HepG2 (cell line): ENCODE data around the gene RAPH1. TPM values are rescaled to one million over a fixed set of nuclear protein-coding genes. Genes with fewer than 3 reads are reported as not detected.

Experiments used
- ETS1 ChIP-seq: sonication (generic); formaldehyde crosslinking; IDR thresholded peaks from 2 replicates; pipeline ENCODE4 v1.4.0; 2020; ENCODE audit warnings: missing genetic modification reagents
- FOXJ3 ChIP-seq: sonication (generic); formaldehyde crosslinking; IDR thresholded peaks from 2 replicates; pipeline ENCODE4 v1.4.0; 2020; ENCODE audit warnings: missing genetic modification reagents, mild to moderate bottlenecking, borderline replicate concordance
- GFI1 ChIP-seq: sonication (generic); formaldehyde crosslinking; IDR thresholded peaks from 2 replicates; pipeline ENCODE4 v1.5.0; 2020; ENCODE audit warnings: missing genetic modification reagents, mild to moderate bottlenecking, borderline replicate concordance
- HNRNPLL ChIP-seq: fragments of 200-400 bp; formaldehyde crosslinking; IDR thresholded peaks from 2 replicates; pipeline ENCODE4 v1.6.1; 2017; ENCODE audit warnings: mild to moderate bottlenecking, low read depth, low read length; ENCODE audit not compliant: poor library complexity, severe bottlenecking
- IKZF1 ChIP-seq: fragments of 450-650 bp; IDR thresholded peaks from 2 replicates; pipeline ENCODE4 v1.7.1; 2016
- KAT2B ChIP-seq: fragments of 150-350 bp; IDR thresholded peaks from 2 replicates; pipeline ENCODE4 v1.6.1; 2014; ENCODE audit warnings: low read depth, low read length, borderline replicate concordance
- MLLT10 ChIP-seq: sonication (generic); formaldehyde crosslinking; IDR thresholded peaks from 2 replicates; pipeline ENCODE4 v1.4.0; 2020; ENCODE audit warnings: missing genetic modification reagents
- MXI1 ChIP-seq: IDR thresholded peaks from 3 replicates; pipeline ENCODE4 v1.6.1; 2012; ENCODE audit warnings: low read depth, low read length, inconsistent platforms, borderline replicate concordance
- MYPOP ChIP-seq: sonication (generic); formaldehyde crosslinking; IDR thresholded peaks from 2 replicates; pipeline ENCODE4 v1.8.1; 2023; ENCODE audit warnings: mild to moderate bottlenecking, moderate library complexity, missing genetic modification reagents
- SNAPC2 ChIP-seq: sonication (generic); formaldehyde crosslinking; IDR thresholded peaks from 2 replicates; pipeline ENCODE4 v1.8.1; 2022; ENCODE audit warnings: mild to moderate bottlenecking, missing genetic modification reagents
- ZBTB7A ChIP-seq: sonication (generic); formaldehyde crosslinking; IDR thresholded peaks from 2 replicates; pipeline ENCODE4 v1.8.0; 2022; ENCODE audit warnings: mild to moderate bottlenecking, missing genetic modification reagents
- ZNF274 ChIP-seq: sonication (generic); formaldehyde crosslinking; IDR thresholded peaks from 2 replicates; pipeline ENCODE4 v1.5.1; 2020; ENCODE audit warnings: mild to moderate bottlenecking, missing genetic modification reagents
- ZNF605 ChIP-seq: sonication (generic); formaldehyde crosslinking; IDR thresholded peaks from 2 replicates; pipeline ENCODE4 v1.8.0; 2022; ENCODE audit warnings: mild to moderate bottlenecking, missing genetic modification reagents
- ZNF703 ChIP-seq: sonication (generic); formaldehyde crosslinking; IDR thresholded peaks from 2 replicates; pipeline ENCODE4 v1.5.1; 2020; ENCODE audit warnings: missing genetic modification reagents, mild to moderate bottlenecking, moderate library complexity, borderline replicate concordance
- ZSCAN12 ChIP-seq: sonication (generic); formaldehyde crosslinking; IDR thresholded peaks from 2 replicates; pipeline ENCODE4 v1.9.0; 2021; ENCODE audit warnings: mild to moderate bottlenecking, missing genetic modification reagents
- polyA plus RNA-seq, 8 experiments: library from polyadenylated mRNA; depleted of rRNA in 3 of 8; stranded (reverse) in 7 of 8; unstranded in 1 of 8; fragments of >200 nt; fragmentation: Illumina TruSeq in 4 of 8; extraction: Trizol in 4 of 8; gene quantifications; 2 replicates each; pipeline versions ENCODE4 v1.2.1 to v1.2.3, GENCODE V29; 2011 to 2016; ENCODE audit warnings: low read depth in 4 of 8, missing spikeins in 1 of 8, mixed read lengths in 1 of 8; ENCODE audit not compliant: insufficient read depth in 1 of 8
- total RNA-seq, 5 experiments: library from RNA; depleted of rRNA; stranded (reverse); fragments of >200 nt; fragmentation: Illumina TruSeq; extraction: Trizol; gene quantifications; 2 replicates each; pipeline ENCODE4 v1.2.3, GENCODE V29; 2016; ENCODE audit warnings: low read depth in 1 of 5
- TF ChIP-seq, protein P1 (sequence below): sonication (generic); formaldehyde crosslinking; IDR thresholded peaks from 2 replicates; pipeline ENCODE4 v1.5.0; 2020; ENCODE audit warnings: mild to moderate bottlenecking, missing genetic modification reagents, borderline replicate concordance
- TF ChIP-seq, protein P2 (sequence below): sonication (generic); formaldehyde crosslinking; IDR thresholded peaks from 2 replicates; pipeline ENCODE4 v1.4.0; 2020; ENCODE audit warnings: missing genetic modification reagents
- TF ChIP-seq, protein P3 (sequence below): sonication (generic); formaldehyde crosslinking; IDR thresholded peaks from 2 replicates; pipeline ENCODE4 v1.4.0; 2020; ENCODE audit warnings: missing genetic modification reagents

Gene RAPH1
- total and polyA plus RNA-seq, 2 of the 13 experiments (the other 11 are each of a cell fraction or from before 2014, with no cell fraction given), result 5.3 to 6.7 TPM

DNA sequence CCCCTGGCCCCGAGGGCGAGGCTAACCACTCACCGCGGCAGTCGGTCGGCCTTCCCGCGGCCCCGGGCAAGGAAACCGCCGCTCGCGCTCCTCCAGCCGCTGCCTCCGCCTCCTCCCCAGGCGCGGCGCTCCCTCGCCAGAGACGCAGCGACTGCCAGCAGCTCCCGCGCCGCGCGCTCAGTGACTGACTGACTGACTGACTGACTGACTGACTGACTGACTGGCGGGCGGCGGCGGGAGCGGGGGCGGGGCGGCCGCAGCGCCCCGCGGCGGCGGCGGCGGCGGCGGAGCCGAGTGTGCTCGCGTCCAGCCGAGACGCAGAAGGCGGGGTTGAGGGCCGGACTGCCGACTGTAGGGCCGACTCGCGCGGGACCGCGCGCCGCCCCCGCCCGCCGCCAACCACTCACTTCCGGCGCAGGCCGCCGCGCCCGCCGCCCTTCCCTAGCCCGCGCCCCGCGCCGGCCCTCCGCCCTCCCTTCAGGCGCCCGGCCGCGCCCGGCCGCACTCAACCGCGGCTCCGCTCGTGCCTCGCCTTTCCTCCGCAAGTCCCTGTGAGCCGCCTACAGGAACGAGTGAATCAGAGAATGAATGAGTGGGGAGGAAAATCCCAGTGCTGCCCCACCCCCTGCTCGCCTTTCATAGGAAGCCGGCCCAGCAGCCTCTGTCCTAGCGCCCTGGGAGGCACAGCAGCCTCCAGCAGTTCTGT, at the start of gene RAPH1 (continued):
- TF ChIP-seq ZNF605 (CRISPR knock-in tag) (no peak), ETS1 (CRISPR knock-in tag) (no peak), MLLT10 (CRISPR knock-in tag) (no peak), GFI1 (peak; percentile 21; the same call in 1 of the 2 replicates), MYPOP (CRISPR knock-in tag) (peak; percentile 58; the same call in 1 of the 2 replicates), ZNF703 (CRISPR knock-in tag) (no peak), ZNF274 (CRISPR knock-in tag) (peak; percentile 32; the same call in 1 of the 2 replicates), FOXJ3 (CRISPR knock-in tag) (no peak), MXI1 (peak; percentile 34; the same call in 1 of the 3 replicates), KAT2B (no peak), IKZF1 (no peak), ZSCAN12 (no peak), SNAPC2 (CRISPR knock-in tag) (no peak), HNRNPLL (peak; percentile 94), ZBTB7A (CRISPR knock-in tag) (no peak; the same call in 1 of the 2 replicates)
- TF ChIP-seq, protein P1, sequence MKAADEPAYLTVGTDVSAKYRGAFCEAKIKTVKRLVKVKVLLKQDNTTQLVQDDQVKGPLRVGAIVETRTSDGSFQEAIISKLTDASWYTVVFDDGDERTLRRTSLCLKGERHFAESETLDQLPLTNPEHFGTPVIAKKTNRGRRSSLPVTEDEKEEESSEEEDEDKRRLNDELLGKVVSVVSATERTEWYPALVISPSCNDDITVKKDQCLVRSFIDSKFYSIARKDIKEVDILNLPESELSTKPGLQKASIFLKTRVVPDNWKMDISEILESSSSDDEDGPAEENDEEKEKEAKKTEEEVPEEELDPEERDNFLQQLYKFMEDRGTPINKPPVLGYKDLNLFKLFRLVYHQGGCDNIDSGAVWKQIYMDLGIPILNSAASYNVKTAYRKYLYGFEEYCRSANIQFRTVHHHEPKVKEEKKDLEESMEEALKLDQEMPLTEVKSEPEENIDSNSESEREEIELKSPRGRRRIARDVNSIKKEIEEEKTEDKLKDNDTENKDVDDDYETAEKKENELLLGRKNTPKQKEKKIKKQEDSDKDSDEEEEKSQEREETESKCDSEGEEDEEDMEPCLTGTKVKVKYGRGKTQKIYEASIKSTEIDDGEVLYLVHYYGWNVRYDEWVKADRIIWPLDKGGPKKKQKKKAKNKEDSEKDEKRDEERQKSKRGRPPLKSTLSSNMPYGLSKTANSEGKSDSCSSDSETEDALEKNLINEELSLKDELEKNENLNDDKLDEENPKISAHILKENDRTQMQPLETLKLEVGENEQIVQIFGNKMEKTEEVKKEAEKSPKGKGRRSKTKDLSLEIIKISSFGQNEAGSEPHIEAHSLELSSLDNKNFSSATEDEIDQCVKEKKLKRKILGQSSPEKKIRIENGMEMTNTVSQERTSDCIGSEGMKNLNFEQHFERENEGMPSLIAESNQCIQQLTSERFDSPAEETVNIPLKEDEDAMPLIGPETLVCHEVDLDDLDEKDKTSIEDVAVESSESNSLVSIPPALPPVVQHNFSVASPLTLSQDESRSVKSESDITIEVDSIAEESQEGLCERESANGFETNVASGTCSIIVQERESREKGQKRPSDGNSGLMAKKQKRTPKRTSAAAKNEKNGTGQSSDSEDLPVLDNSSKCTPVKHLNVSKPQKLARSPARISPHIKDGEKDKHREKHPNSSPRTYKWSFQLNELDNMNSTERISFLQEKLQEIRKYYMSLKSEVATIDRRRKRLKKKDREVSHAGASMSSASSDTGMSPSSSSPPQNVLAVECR, result peak; percentile 84
- TF ChIP-seq, protein P2, sequence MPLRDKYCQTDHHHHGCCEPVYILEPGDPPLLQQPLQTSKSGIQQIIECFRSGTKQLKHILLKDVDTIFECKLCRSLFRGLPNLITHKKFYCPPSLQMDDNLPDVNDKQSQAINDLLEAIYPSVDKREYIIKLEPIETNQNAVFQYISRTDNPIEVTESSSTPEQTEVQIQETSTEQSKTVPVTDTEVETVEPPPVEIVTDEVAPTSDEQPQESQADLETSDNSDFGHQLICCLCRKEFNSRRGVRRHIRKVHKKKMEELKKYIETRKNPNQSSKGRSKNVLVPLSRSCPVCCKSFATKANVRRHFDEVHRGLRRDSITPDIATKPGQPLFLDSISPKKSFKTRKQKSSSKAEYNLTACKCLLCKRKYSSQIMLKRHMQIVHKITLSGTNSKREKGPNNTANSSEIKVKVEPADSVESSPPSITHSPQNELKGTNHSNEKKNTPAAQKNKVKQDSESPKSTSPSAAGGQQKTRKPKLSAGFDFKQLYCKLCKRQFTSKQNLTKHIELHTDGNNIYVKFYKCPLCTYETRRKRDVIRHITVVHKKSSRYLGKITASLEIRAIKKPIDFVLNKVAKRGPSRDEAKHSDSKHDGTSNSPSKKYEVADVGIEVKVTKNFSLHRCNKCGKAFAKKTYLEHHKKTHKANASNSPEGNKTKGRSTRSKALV (CRISPR knock-in tag), result peak; percentile 48; the same call in 1 of the 2 replicates
- TF ChIP-seq, protein P3, sequence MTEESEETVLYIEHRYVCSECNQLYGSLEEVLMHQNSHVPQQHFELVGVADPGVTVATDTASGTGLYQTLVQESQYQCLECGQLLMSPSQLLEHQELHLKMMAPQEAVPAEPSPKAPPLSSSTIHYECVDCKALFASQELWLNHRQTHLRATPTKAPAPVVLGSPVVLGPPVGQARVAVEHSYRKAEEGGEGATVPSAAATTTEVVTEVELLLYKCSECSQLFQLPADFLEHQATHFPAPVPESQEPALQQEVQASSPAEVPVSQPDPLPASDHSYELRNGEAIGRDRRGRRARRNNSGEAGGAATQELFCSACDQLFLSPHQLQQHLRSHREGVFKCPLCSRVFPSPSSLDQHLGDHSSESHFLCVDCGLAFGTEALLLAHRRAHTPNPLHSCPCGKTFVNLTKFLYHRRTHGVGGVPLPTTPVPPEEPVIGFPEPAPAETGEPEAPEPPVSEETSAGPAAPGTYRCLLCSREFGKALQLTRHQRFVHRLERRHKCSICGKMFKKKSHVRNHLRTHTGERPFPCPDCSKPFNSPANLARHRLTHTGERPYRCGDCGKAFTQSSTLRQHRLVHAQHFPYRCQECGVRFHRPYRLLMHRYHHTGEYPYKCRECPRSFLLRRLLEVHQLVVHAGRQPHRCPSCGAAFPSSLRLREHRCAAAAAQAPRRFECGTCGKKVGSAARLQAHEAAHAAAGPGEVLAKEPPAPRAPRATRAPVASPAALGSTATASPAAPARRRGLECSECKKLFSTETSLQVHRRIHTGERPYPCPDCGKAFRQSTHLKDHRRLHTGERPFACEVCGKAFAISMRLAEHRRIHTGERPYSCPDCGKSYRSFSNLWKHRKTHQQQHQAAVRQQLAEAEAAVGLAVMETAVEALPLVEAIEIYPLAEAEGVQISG (CRISPR knock-in tag), result peak; percentile 64
